HEK293T (cell line): Measurements from ENCODE around the gene CLK2.

Experiments used
- CTCF ChIA-PET: fragments of 350-600 bp; formaldehyde crosslinking; extraction: SDS; loops from one replicate; lab custom pipeline; 2021; ENCODE audit warnings: antibody characterized with exemption, inconsistent platforms; lab: Yijun Ruan, JAX
- POLR2A ChIA-PET: fragments of 350-600 bp; formaldehyde crosslinking; extraction: SDS; loops from one replicate; lab custom pipeline; 2020; ENCODE audit warnings: antibody characterized with exemption, inconsistent platforms; lab: Yijun Ruan, JAX
- DNase-seq: peaks from one replicate; pipeline ENCODE4 v3.0.0; 2012; ENCODE audit warnings: mixed read lengths; ENCODE audit errors: extremely low spot score
- ARNT ChIP-seq: fragments of 450-650 bp; IDR thresholded peaks from 2 replicates; pipeline ENCODE4 v1.6.1; 2017; ENCODE audit warnings: mild to moderate bottlenecking
- BHLHE40 ChIP-seq: fragments of 450-650 bp; IDR thresholded peaks from 2 replicates; pipeline ENCODE4 v1.6.1; 2016; ENCODE audit warnings: mild to moderate bottlenecking, moderate library complexity, borderline replicate concordance
- CTBP1 ChIP-seq: fragments of 450-650 bp; IDR thresholded peaks from 2 replicates; pipeline ENCODE4 v1.6.1; 2016; ENCODE audit warnings: borderline replicate concordance
- ELF4 ChIP-seq: fragments of 450-650 bp; IDR thresholded peaks from 2 replicates; pipeline ENCODE4 v1.6.1; 2017; ENCODE audit warnings: antibody characterized with exemption
- FOXA1 ChIP-seq: fragments of 450-650 bp; IDR thresholded peaks from 2 replicates; pipeline ENCODE4 v1.6.1; 2016; ENCODE audit warnings: mild to moderate bottlenecking
- FOXK2 ChIP-seq: fragments of 450-650 bp; IDR thresholded peaks from 2 replicates; pipeline ENCODE4 v1.6.1; 2016; ENCODE audit warnings: mild to moderate bottlenecking
- FOXM1 ChIP-seq: fragments of 450-650 bp; IDR thresholded peaks from 2 replicates; pipeline ENCODE4 v1.6.1; 2017; ENCODE audit warnings: mild to moderate bottlenecking, borderline replicate concordance
- HDGF ChIP-seq: fragments of 450-650 bp; IDR thresholded peaks from 2 replicates; pipeline ENCODE4 v1.6.1; 2017; ENCODE audit warnings: antibody characterized with exemption, borderline replicate concordance
- L3MBTL2 ChIP-seq: fragments of 450-650 bp; conservative IDR thresholded peaks from 2 replicates; pipeline ENCODE4 v1.6.1; 2016; ENCODE audit warnings: mild to moderate bottlenecking
- LEF1 ChIP-seq: fragments of 450-650 bp; IDR thresholded peaks from 2 replicates; pipeline ENCODE4 v1.6.1; 2017; ENCODE audit warnings: mild to moderate bottlenecking, borderline replicate concordance
- NFRKB ChIP-seq: fragments of 450-650 bp; IDR thresholded peaks from 2 replicates; pipeline ENCODE4 v1.6.1; 2016; ENCODE audit warnings: mild to moderate bottlenecking, moderate library complexity
- SP1 ChIP-seq: fragments of 450-650 bp; IDR thresholded peaks from 2 replicates; pipeline ENCODE4 v1.6.1; 2017
- SUZ12 ChIP-seq: fragments of 450-650 bp; IDR thresholded peaks from 2 replicates; pipeline ENCODE4 v1.6.1; 2016; ENCODE audit warnings: mild to moderate bottlenecking
- TARDBP ChIP-seq: fragments of 450-650 bp; IDR thresholded peaks from 2 replicates; pipeline ENCODE4 v1.6.1; 2016
- ZNF384 ChIP-seq: fragments of 450-650 bp; IDR thresholded peaks from 2 replicates; pipeline ENCODE4 v1.6.1; 2016
- TF ChIP-seq, protein P1 (sequence below): fragments of 450-650 bp; IDR thresholded peaks from 2 replicates; pipeline ENCODE4 v1.6.1; 2016

The CLK2 gene

DNA sequence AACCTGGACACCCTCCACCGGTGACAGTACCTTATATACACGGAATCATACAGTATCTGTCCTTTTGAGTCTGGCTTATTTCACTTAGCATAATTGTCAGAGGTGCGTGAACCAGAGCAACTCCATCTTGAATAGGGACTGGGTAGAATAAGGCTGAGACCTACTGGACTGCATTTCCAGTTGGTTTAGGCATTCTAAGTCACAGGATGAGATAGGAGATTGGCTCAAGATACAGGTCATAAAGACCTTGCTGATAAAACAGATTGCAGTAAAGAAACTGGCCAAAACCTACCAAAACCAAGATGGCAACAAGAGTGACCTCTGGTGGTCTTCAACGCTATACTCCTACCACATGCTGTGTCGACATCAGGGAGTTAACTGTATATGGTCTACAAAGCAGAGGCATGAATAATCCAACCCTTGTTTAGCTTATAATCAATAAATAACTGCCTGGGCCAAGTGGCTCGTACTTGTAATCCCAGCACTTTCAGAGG is 34.0 kb upstream of the CLK2 start:
- POLR2A ChIA-PET, result interaction anchor here (0.7 to 1.9 kb wide), 9 partner anchors 13 to 63 kb away, joined by 3 to 17 read pairs (median 8); partner anchors contain the start of genes CLK2 and HCN3
- no peak for TF ChIP-seq ZNF384
- no peak for TF ChIP-seq SUZ12
- TF ChIP-seq ELF4, result no peak
- TF ChIP-seq BHLHE40, result no peak
- TF ChIP-seq HDGF, result no peak
- TF ChIP-seq FOXA1, result no peak
- TF ChIP-seq CTBP1, result no peak
- no peak for TF ChIP-seq ARNT
- TF ChIP-seq TARDBP, result no peak
- TF ChIP-seq NFRKB, result no peak
- TF ChIP-seq L3MBTL2, result no peak
- TF ChIP-seq, protein P1, sequence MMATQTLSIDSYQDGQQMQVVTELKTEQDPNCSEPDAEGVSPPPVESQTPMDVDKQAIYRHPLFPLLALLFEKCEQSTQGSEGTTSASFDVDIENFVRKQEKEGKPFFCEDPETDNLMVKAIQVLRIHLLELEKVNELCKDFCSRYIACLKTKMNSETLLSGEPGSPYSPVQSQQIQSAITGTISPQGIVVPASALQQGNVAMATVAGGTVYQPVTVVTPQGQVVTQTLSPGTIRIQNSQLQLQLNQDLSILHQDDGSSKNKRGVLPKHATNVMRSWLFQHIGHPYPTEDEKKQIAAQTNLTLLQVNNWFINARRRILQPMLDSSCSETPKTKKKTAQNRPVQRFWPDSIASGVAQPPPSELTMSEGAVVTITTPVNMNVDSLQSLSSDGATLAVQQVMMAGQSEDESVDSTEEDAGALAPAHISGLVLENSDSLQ, result no peak
- TF ChIP-seq LEF1, result no peak
- no peak for TF ChIP-seq SP1
- TF ChIP-seq FOXK2, result no peak
- no peak for TF ChIP-seq FOXM1
- CTCF ChIA-PET, result interaction anchor here (0.6 to 4.2 kb wide), 4 partner anchors 28 to 290 kb away, joined by 3 to 29 read pairs (median 5); no protein-coding TSS in a partner anchor
- no peak for DNase-seq

DNA sequence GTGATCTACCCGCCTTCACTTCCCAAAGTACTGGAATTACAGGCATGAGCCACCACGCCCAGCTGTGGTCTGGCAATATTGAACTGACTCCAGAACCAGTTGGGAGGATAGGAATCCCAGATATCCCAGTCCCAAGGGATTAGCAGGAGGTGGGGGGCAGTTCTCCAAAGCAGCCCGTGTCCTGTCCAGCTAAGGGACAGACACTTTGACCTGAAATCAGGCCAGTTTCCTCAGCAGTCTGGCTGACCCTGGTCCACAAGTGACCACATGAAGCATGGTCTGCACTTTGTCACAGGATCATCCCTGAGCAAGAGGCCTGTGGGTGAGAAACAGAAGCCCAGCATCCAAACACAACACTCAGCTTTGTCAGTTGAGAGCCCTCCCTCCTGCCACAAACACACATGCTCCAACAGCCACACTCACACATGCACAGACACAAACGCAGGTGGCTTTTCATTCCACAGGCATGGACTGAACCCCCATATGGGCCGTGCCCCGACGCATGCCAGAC is 32.6 kb upstream of the CLK2 start:
- ChIA-PET POLR2A (interaction anchor here (0.7 to 1.1 kb wide), 2 partner anchors 23 to 55 kb away, joined by 4 read pairs; no protein-coding TSS in a partner anchor), CTCF (interaction anchor here (0.8 to 4.2 kb wide), 2 partner anchors 30 to 55 kb away, joined by 3 to 29 read pairs; no protein-coding TSS in a partner anchor)
- no peak for DNase-seq
- TF ChIP-seq L3MBTL2 (no peak), CTBP1 (no peak), ELF4 (no peak), NFRKB (no peak), FOXK2 (no peak), SP1 (no peak), TARDBP (no peak), SUZ12 (no peak), ZNF384 (no peak), LEF1 (no peak), BHLHE40 (no peak), FOXA1 (no peak), FOXM1 (no peak), ARNT (no peak), HDGF (no peak)
- TF ChIP-seq, protein P1, result no peak

DNA sequence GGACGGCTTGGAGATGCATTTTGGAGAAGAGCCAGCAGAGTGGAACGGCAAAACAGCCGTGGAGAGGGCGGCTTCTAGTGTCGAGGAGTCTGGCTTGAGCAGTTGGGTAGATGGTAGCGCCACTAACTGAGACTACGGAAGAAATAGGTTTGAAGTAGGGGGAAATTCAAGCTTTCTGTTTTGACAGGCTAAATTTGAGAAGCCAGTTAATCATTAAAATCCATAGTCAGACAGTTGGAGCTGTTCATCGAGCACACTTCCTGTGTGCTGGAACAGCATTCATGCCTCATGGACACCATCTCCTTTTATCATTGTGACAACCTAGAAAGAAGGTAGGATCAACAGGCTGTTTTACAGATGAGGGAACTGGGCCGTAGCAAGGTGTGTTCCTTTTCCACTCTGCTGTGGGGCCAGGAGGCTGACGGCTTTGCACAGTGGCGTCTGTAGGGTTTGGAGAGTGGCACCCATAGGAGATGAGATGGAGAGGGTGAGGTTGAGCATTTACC is 31.3 kb upstream of the CLK2 start:
- CTCF ChIA-PET, result interaction anchor here (1.5 to 4.2 kb wide), 2 partner anchors 28 to 54 kb away, joined by 6 to 29 read pairs; no protein-coding TSS in a partner anchor

GRCh38 chr1:155301342-155301841 is 28.1 kb upstream of the CLK2 start, which contains the start of gene PKLR:
TSS of gene PKLR (minus strand) at chr1:155301438. CDS start at chr1:155301395, 43 bp downstream.
- POLR2A ChIA-PET, result interaction anchor here (1.0 kb wide), 1 partner anchor 39 kb away, joined by 3 read pairs; the partner anchor contains the start of gene SCAMP3

More for the DNA sequence above, 31.3 kb upstream of the CLK2 start:
- POLR2A ChIA-PET, result no interaction called here
- no peak for TF ChIP-seq NFRKB
- TF ChIP-seq FOXK2, result no peak
- TF ChIP-seq CTBP1, result no peak
- TF ChIP-seq TARDBP, result no peak
- DNase-seq, result no peak

More at GRCh38 chr1:155301342-155301841, 28.1 kb upstream of the CLK2 start, which contains the start of gene PKLR:
- no peak for TF ChIP-seq ZNF384
- TF ChIP-seq SUZ12, result no peak
- TF ChIP-seq ELF4, result no peak
- TF ChIP-seq CTBP1, result no peak
- TF ChIP-seq BHLHE40, result no peak
- no peak for TF ChIP-seq ARNT
- no peak for TF ChIP-seq TARDBP
- no peak for TF ChIP-seq L3MBTL2
- no peak for TF ChIP-seq SP1
- TF ChIP-seq FOXA1, result no peak
- TF ChIP-seq FOXM1, result no peak
- no peak for TF ChIP-seq HDGF
- TF ChIP-seq FOXK2, result no peak
- TF ChIP-seq NFRKB, result no peak
- TF ChIP-seq, protein P1, result no peak
- no peak for TF ChIP-seq LEF1
- DNase-seq, result no peak
- CTCF ChIA-PET, result interaction anchor here (0.8 kb wide), 1 partner anchor 792 kb away, joined by 7 read pairs; no protein-coding TSS in a partner anchor
